ENCODE measurements around the gene AKAP6. TPM values are rescaled to one million over a fixed set of nuclear protein-coding genes. Genes with fewer than 3 reads are reported as not detected.
A peak's percentile ranks its signal among the peaks of the same experiment; 100 is the strongest.
"Not testable (repeated sequence)": the region's sequence is repeated elsewhere in the genome, so short reads cannot be mapped to it uniquely, and the experiment has no call there.

AKAP6 gene
- total RNA-seq, 1 donor from 2014 or later = 180 TPM

DNA sequence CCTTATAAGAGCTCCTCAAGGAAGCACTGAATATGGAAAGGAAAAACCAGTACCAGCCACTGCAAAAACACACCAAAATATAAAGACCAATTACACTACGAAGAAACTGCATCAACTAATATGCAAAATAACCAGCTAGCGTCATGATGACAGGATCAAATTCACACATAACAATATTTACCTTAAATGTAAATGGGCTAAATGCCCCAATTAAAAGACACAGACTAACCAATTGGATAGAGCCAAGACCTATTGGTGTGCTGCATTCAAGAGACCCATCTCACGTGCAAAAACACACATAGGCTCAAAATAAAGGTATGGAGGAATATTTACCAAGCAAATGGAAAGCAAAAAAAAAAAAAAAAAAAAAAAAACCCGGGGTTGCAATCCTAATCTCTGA is 133.5 kb downstream of the AKAP6 start:
- not testable (repeated sequence) for ATAC-seq (ENCODE audit: poor library complexity); DNase-seq
- intact Hi-C loops (cut with DNase I) = loop anchor here (10.0 kb wide), 2 partner anchors 208 to 528 kb away; no protein-coding TSS in a partner anchor

- intact Hi-C loops (cut with DNase I) = loop anchor here (10.0 kb wide), 2 partner anchors 214 to 534 kb away; no protein-coding TSS in a partner anchor
- peak; percentile 48 for ATAC-seq (ENCODE audit: poor library complexity)
- no peak for DNase-seq
These were observed 139.9 kb downstream of the AKAP6 start for GRCh38 chr14:32468955-32469354.

GRCh38 chr14:32469388-32470160 is 140.5 kb downstream of the AKAP6 start:
- DNase-seq (no peak), ATAC-seq (ENCODE audit: poor library complexity) (peak; percentile 58)
- intact Hi-C loops (cut with DNase I) = loop anchor here (10.0 kb wide), 3 partner anchors 215 to 535 kb away; partner anchors contain the start of gene ARHGAP5

DNA sequence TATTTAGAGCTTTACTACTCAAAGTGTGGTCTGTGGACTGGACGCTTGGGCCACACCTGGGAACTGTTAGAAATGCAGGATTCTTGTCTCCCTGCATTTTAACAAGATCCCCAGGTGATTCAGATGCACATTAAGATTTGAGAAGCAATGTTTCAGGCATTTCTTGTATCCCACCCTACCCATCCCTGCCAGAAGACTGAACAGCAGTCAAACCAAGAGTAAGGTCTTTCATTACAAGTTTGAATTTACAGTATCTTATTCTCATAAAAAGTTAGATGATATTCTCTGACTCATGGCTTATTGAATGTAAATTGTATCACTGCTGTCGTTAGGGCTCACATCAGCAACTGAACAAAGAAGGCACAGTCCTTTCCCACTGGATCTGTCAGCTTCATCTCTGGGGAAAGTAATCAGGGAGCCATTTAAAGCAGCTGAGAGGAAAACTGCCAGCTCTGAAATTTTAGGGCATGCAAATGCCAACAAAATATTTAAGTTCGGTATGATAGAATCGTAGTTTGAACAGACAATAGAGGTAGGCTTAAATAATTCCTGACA is 141.1 kb downstream of the AKAP6 start:
- intact Hi-C loops (cut with DNase I) = loop anchor here (10.0 kb wide), 1 partner anchor 395 kb away; the partner anchor contains the start of gene ARHGAP5

DNA sequence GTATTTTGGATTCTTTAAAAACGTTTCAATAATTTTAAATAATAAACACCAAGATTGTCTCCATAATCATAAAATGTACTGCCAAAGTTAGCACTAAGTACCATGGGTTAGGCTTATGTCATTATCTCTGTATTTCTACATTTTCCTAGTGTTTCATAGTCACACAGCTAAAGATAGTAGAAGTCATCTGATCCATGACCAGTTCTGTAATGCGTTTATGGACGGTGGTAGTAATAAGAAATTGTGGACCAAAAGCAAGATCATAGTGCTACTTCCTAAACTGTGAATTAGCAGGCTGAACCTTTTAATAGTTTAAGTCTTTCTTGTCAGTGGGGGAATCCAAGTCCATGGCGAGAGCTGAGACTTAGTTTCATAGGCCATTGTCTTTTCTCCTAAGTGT is 142.1 kb downstream of the AKAP6 start:
- DNase-seq = no peak
- intact Hi-C loops (cut with DNase I) = loop anchor here (10.0 kb wide), 1 partner anchor 396 kb away; the partner anchor contains the start of gene ARHGAP5
- ATAC-seq (ENCODE audit: poor library complexity) = no peak

More for the DNA sequence above, 141.1 kb downstream of the AKAP6 start:
- ATAC-seq (ENCODE audit: poor library complexity) (no peak), DNase-seq (no peak)

DNA sequence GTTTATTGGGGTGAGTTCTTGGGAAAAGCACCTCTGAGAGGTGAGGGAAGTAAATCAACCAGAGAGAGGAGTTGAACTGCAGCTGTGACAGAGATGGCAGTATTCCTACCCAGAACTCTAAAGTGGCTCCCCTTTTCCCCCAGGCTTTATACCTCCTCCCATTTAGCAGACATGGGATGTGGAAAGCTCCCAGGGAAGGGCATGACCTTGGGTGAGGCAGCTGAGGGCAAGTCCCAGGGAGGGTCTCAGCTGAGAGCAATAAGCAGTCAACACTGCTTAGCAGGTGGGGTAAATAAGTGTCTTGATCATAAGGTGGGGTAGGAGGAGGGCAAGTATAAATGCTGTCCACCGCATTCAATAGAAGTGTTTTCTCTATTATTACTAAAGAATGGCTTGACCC is 143.0 kb downstream of the AKAP6 start:
- ATAC-seq (ENCODE audit: poor library complexity) (peak; percentile 16), DNase-seq (no peak)
- intact Hi-C loops (cut with DNase I) = loop anchor here (10.0 kb wide), 1 partner anchor 397 kb away; the partner anchor contains the start of gene ARHGAP5

GRCh38 chr14:32472512-32473463 is 143.7 kb downstream of the AKAP6 start:
- DNase-seq = peak; percentile 61
- ATAC-seq (ENCODE audit: poor library complexity) = peak; percentile 81
- intact Hi-C loops (cut with DNase I) = loop anchor here (10.0 kb wide), 1 partner anchor 398 kb away; the partner anchor contains the start of gene ARHGAP5

GRCh38 chr14:32473464-32473855 is 144.4 kb downstream of the AKAP6 start:
- DNase-seq = peak; percentile 53
- intact Hi-C loops (cut with DNase I) = loop anchor here (10.0 kb wide), 1 partner anchor 399 kb away; the partner anchor contains the start of gene ARHGAP5
- peak; percentile 66 for ATAC-seq (ENCODE audit: poor library complexity)

GRCh38 chr14:32474478-32475195 is 145.5 kb downstream of the AKAP6 start:
- no peak for ATAC-seq (ENCODE audit: poor library complexity)
- DNase-seq = no peak
- intact Hi-C loops (cut with DNase I) = loop anchor here (10.0 kb wide), 1 partner anchor 400 kb away; the partner anchor contains the start of gene ARHGAP5

GRCh38 chr14:32476532-32476931 is 147.4 kb downstream of the AKAP6 start:
- ATAC-seq (ENCODE audit: poor library complexity) = no peak
- no peak for DNase-seq
- intact Hi-C loops (cut with DNase I) = loop anchor here (10.0 kb wide), 1 partner anchor 402 kb away; the partner anchor contains the start of gene ARHGAP5

DNA sequence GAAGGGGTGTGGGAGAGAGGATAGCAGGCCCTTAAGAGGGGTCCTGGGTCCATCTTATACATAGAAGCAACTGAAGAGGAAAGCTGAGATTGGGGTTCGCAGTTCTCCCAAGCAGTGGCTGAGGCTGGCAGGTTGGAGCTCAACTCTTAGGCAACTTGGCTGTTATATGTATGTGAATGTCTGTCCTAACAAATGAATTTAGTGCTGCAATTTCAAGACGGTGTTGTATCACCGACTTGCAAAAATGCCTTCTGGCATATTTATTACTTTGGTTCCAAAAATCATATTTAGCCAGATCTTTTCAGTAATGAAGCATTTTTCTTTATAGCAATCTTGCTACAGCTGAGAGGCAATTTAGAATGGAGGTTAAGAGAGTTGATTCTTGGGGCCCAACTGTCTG is 148.3 kb downstream of the AKAP6 start:
- intact Hi-C loops (cut with DNase I) = loop anchor here (10.0 kb wide), 1 partner anchor 403 kb away; the partner anchor contains the start of gene ARHGAP5
- DNase-seq = no peak
- no peak for ATAC-seq (ENCODE audit: poor library complexity)

GRCh38 chr14:32478050-32478449 is 149.0 kb downstream of the AKAP6 start:
- intact Hi-C loops (cut with DNase I) = loop anchor here (10.0 kb wide), 1 partner anchor 403 kb away; the partner anchor contains the start of gene ARHGAP5
- DNase-seq (no peak), ATAC-seq (ENCODE audit: poor library complexity) (no peak)

- no peak for DNase-seq
- intact Hi-C loops (cut with DNase I) = no loop called here
- no peak for ATAC-seq (ENCODE audit: poor library complexity)
These were observed 151.2 kb downstream of the AKAP6 start for GRCh38 chr14:32480337-32480736.

- ATAC-seq (ENCODE audit: poor library complexity) = no peak
- DNase-seq = no peak
- intact Hi-C loops (cut with DNase I) = no loop called here
These were observed 152.6 kb downstream of the AKAP6 start for GRCh38 chr14:32481707-32482106.

GRCh38 chr14:32491416-32492016 is 162.4 kb downstream of the AKAP6 start:
- DNase-seq (no peak), ATAC-seq (ENCODE audit: poor library complexity) (no peak)
- intact Hi-C loops (cut with DNase I) = no loop called here

GRCh38 chr14:32492457-32492856 is 163.4 kb downstream of the AKAP6 start:
- ATAC-seq (ENCODE audit: poor library complexity) = no peak
- no peak for DNase-seq
- intact Hi-C loops (cut with DNase I) = no loop called here
